Fibroblast of the aortic adventitia (primary cell): ENCODE data around the gene MRPL38. TPM values are rescaled to one million over a fixed set of nuclear protein-coding genes. Genes with fewer than 3 reads are reported as not detected.

Source experiments
- DNase-seq: peaks from one replicate; pipeline ENCODE4 v3.0.0-alpha.2; 2010; ENCODE audit warnings: low read depth
- H3K4me3 ChIP-seq: 2 replicates; pipeline ENCODE4 v1.5.1; 2011; ENCODE audit warnings: low read depth, mild to moderate bottlenecking, control low read depth, low read length, moderate library complexity
- total RNA-seq: library from RNA; depleted of rRNA; stranded (reverse); fragments of >200 nt; gene quantifications from 2 replicates; pipeline ENCODE4 v1.2.3, GENCODE V29; 2012; ENCODE audit warnings: low replicate concordance
- TF ChIP-seq, protein P1 (sequence below): IDR thresholded peaks from 2 replicates; pipeline ENCODE4 v1.5.1; 2011; ENCODE audit warnings: mild to moderate bottlenecking, low read length, control low read depth, inconsistent platforms; ENCODE audit not compliant: insufficient read depth

Gene MRPL38
- total RNA-seq, 1 donor, result 27.0 TPM

DNA sequence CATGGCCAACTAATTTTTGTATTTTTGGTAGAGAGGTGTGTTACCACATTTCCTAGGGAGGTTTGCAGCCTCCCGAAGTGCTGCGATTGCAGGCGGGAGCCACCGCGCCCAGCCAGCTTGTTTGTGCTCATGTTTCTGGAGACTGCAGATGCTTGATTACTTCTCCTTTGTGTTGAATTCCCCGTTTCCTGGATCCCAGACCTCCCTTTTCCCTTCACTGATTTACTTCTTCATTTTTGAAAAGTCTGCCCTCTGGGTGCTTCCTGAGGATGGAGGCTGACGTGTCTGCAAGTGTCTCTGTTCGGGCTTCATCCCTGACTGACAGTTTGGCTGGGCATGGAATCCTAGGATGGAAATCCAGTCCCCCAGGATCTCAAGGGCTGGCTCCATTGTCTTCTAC lies 19.3 kb downstream of the MRPL38 start:
- H3K4me3 ChIP-seq, result no peak overlapping the region
- DNase-seq, result no peak
- TF ChIP-seq, protein P1, sequence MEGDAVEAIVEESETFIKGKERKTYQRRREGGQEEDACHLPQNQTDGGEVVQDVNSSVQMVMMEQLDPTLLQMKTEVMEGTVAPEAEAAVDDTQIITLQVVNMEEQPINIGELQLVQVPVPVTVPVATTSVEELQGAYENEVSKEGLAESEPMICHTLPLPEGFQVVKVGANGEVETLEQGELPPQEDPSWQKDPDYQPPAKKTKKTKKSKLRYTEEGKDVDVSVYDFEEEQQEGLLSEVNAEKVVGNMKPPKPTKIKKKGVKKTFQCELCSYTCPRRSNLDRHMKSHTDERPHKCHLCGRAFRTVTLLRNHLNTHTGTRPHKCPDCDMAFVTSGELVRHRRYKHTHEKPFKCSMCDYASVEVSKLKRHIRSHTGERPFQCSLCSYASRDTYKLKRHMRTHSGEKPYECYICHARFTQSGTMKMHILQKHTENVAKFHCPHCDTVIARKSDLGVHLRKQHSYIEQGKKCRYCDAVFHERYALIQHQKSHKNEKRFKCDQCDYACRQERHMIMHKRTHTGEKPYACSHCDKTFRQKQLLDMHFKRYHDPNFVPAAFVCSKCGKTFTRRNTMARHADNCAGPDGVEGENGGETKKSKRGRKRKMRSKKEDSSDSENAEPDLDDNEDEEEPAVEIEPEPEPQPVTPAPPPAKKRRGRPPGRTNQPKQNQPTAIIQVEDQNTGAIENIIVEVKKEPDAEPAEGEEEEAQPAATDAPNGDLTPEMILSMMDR, result no peak

GRCh38 chr17:75881678-75882454 lies 22.8 kb downstream of the MRPL38 start:
- no peak for DNase-seq
- TF ChIP-seq, protein P1, result no peak
- H3K4me3 ChIP-seq, result no peak overlapping the region

- TF ChIP-seq, protein P1, result no peak
- no peak overlapping the region for H3K4me3 ChIP-seq
- DNase-seq, result no peak
These were observed 24.4 kb downstream of the MRPL38 start for GRCh38 chr17:75880266-75880665.

GRCh38 chr17:75878174-75878998 lies 26.3 kb downstream of the MRPL38 start, which contains the start of gene TRIM47:
Gene TRIM47, minus strand, starts transcription at chr17:75878581. Its CDS starts 33 bp downstream, at chr17:75878548.
- TF ChIP-seq, protein P1, result peak; percentile 37
- DNase-seq, result peak; percentile 72
- peak within 1 kb of the TSS; percentile 93 for H3K4me3 ChIP-seq

DNA sequence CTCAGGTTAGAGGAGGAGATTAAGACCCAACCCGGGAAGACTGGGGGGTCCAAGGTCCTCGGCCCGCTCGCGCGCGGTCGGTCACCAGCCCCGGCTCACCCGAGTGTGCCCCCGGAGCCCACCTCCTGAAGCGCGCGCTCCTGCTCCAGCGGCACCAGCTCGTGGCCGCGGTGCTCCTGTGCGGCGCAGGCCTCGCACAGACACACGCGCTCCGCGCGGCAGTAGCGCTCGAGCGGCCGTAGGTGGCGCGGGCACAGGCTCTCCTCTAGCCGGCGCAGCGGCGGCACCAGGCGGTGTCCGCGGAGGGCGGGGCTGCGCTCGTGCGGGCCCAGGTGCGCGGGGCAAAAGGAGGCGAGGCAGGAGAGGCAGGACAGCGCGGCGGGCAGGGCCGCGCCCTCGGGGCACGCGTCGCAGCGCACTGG lies 26.9 kb downstream of the MRPL38 start:
- H3K4me3 ChIP-seq, result peak overlapping the region; percentile 93
- DNase-seq, result peak; percentile 64
- TF ChIP-seq, protein P1, result peak; percentile 52

GRCh38 chr17:75876938-75877751 lies 27.5 kb downstream of the MRPL38 start:
- peak; percentile 98 for DNase-seq
- TF ChIP-seq, protein P1, result peak; percentile 23
- H3K4me3 ChIP-seq, result peak overlapping the region; percentile 93
